ENCODE data around the gene PLXNA4. TPM values are rescaled to one million over a fixed set of nuclear protein-coding genes. Genes with fewer than 3 reads are reported as not detected.

The PLXNA4 gene
- total RNA-seq, 1 donor from 2014 or later: 0.21 TPM

DNA sequence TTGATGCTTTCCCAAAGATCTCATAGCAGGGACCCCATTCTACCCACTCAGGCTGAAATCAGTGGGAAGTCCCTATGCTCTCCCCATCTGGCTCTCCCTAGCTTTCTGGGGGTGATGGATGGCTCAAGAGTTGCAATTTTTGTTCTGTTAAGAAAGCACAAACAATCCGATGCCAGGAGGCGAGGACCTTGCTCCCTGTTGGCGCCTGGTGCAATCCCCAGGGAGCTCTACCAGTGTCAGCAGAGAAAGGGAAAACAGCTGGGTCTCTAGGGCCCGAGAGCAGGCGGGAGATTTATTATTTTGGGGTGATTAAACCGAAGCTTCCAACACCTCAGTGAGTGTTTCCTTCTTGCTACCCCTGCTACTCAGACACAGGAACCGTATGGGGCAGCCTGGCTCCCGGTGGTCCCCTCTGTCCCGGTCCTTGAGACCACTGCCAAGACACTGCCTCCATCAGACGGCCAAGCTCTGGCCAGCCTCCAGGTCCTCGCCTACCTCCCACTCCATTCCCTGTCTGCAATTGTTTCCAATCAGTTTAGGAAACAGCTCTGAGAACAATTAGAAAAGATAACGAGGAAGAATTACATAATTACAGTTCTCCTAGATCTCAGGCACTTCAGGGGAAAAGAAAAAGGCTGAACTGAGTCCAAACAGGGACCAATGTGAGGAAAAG is 147.9 kb downstream of the PLXNA4 start:
- Mint-ChIP-seq H3K27ac (no peak overlapping the region), H3K27me3 (ENCODE audit: low read depth) (no peaks in the 10 kb centered on the region), H3K4me1 (ENCODE audit: low read depth) (peaks cover 57% of the 10 kb centered on the region), H3K4me3 (ENCODE audit: low read depth) (no peak overlapping the region), H3K9me3 (no peaks in the 10 kb centered on the region), H3K36me3 (ENCODE audit: low read depth) (no peaks in the 10 kb centered on the region)
- no peak for DNase-seq (ENCODE audit: low spot score)
- intact Hi-C loops (cut with micrococcal nuclease): no loop called here

- H3K4me1 Mint-ChIP-seq (ENCODE audit: low read depth): peaks cover 32% of the 10 kb centered on the region
- peaks cover 5% of the 10 kb centered on the region for H3K36me3 Mint-ChIP-seq (ENCODE audit: low read depth)
- H3K9me3 Mint-ChIP-seq: peaks cover 5% of the 10 kb centered on the region
- intact Hi-C loops (cut with micrococcal nuclease): no loop called here
- no peak overlapping the region for H3K27ac Mint-ChIP-seq
- peaks cover 15% of the 10 kb centered on the region for H3K27me3 Mint-ChIP-seq (ENCODE audit: low read depth)
- H3K4me3 Mint-ChIP-seq (ENCODE audit: low read depth): no peak overlapping the region
- DNase-seq (ENCODE audit: low spot score): no peak
Measured at GRCh38 chr7:132425942-132426341, 150.3 kb downstream of the PLXNA4 start.

- Mint-ChIP-seq H3K27ac (no peak overlapping the region), H3K36me3 (ENCODE audit: low read depth) (peaks cover 8% of the 10 kb centered on the region), H3K27me3 (ENCODE audit: low read depth) (peaks cover 21% of the 10 kb centered on the region), H3K9me3 (peaks cover 11% of the 10 kb centered on the region), H3K4me3 (ENCODE audit: low read depth) (no peak overlapping the region), H3K4me1 (ENCODE audit: low read depth) (peaks cover 24% of the 10 kb centered on the region)
- intact Hi-C loops (cut with micrococcal nuclease): no loop called here
- DNase-seq (ENCODE audit: low spot score): no peak
Measured at GRCh38 chr7:132424821-132425724, 151.2 kb downstream of the PLXNA4 start.

- H3K9me3 Mint-ChIP-seq: peaks cover 13% of the 10 kb centered on the region
- H3K27me3 Mint-ChIP-seq (ENCODE audit: low read depth): peaks cover 22% of the 10 kb centered on the region
- no peak for DNase-seq (ENCODE audit: low spot score)
- peaks cover 8% of the 10 kb centered on the region for H3K36me3 Mint-ChIP-seq (ENCODE audit: low read depth)
- H3K27ac Mint-ChIP-seq: no peak overlapping the region
- H3K4me1 Mint-ChIP-seq (ENCODE audit: low read depth): peaks cover 17% of the 10 kb centered on the region
- no peak overlapping the region for H3K4me3 Mint-ChIP-seq (ENCODE audit: low read depth)
- intact Hi-C loops (cut with micrococcal nuclease): no loop called here
Measured at GRCh38 chr7:132424277-132424676, 152.0 kb downstream of the PLXNA4 start.

DNA sequence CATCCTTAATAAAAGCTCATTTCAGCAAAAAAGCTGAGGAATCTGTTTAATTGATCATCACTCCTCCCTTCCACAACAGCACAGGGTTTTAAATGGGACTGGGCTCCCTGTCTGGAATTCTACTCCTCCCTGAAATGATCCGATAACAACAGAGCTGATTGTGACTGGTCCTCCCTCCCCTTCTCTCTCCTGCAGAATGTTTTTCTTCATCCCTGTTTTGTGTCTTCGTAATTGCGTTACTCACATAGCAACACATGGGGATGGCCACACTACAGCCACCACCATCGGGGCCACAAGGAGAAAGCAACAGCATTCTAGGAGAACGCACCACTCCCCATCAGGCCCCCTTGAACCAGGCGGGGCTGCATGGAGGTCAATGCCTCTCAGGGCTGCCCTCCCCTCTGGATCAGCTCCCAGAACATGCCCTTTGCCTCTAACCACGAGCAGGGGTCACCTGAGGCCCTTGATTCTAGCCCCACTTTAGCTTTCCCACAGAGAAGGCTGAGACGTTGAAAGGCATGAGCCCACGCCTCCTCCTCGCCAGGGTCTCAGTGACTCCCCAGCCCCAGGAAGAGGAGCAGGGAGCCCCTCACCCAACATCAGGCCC is 152.6 kb downstream of the PLXNA4 start:
- no peak for DNase-seq (ENCODE audit: low spot score)
- no peak overlapping the region for H3K4me3 Mint-ChIP-seq (ENCODE audit: low read depth)
- intact Hi-C loops (cut with micrococcal nuclease): no loop called here
- peaks cover 13% of the 10 kb centered on the region for H3K9me3 Mint-ChIP-seq
- H3K27ac Mint-ChIP-seq: no peak overlapping the region
- peaks cover 16% of the 10 kb centered on the region for H3K4me1 Mint-ChIP-seq (ENCODE audit: low read depth)
- H3K27me3 Mint-ChIP-seq (ENCODE audit: low read depth): peaks cover 26% of the 10 kb centered on the region
- H3K36me3 Mint-ChIP-seq (ENCODE audit: low read depth): peaks cover 8% of the 10 kb centered on the region

GRCh38 chr7:132422502-132423111 is 153.7 kb downstream of the PLXNA4 start:
- no peak for DNase-seq (ENCODE audit: low spot score)
- H3K4me3 Mint-ChIP-seq (ENCODE audit: low read depth): no peak overlapping the region
- H3K27me3 Mint-ChIP-seq (ENCODE audit: low read depth): peaks cover 36% of the 10 kb centered on the region
- peaks cover 12% of the 10 kb centered on the region for H3K36me3 Mint-ChIP-seq (ENCODE audit: low read depth)
- peaks cover 15% of the 10 kb centered on the region for H3K4me1 Mint-ChIP-seq (ENCODE audit: low read depth)
- intact Hi-C loops (cut with micrococcal nuclease): no loop called here
- H3K27ac Mint-ChIP-seq: no peak overlapping the region
- H3K9me3 Mint-ChIP-seq: peaks cover 13% of the 10 kb centered on the region

DNA sequence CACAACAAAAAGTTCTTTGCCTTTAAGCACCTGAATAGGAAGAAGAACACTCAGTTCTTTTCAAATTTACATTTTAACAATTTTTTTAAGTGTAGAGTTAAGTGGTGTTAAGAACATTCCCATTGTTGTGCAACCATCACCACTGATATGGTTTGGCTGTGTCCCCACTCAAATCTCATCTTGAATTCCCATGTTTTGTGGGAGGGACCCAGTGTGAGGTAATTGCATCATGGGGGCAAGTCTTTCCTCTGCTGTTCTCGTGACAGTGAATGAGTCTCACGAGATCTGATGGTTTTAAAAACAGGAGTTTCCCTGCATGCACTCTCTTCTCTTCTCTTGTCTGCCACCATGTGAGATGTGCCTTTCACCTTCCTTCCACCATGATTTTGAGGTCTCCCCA is 155.7 kb downstream of the PLXNA4 start:
- no peak overlapping the region for H3K4me3 Mint-ChIP-seq (ENCODE audit: low read depth)
- peaks cover 44% of the 10 kb centered on the region for H3K27me3 Mint-ChIP-seq (ENCODE audit: low read depth)
- H3K27ac Mint-ChIP-seq: no peak overlapping the region
- H3K36me3 Mint-ChIP-seq (ENCODE audit: low read depth): peaks cover 12% of the 10 kb centered on the region
- intact Hi-C loops (cut with micrococcal nuclease): no loop called here
- peaks cover 7% of the 10 kb centered on the region for H3K4me1 Mint-ChIP-seq (ENCODE audit: low read depth)
- no peak for DNase-seq (ENCODE audit: low spot score)
- H3K9me3 Mint-ChIP-seq: peaks cover 13% of the 10 kb centered on the region

DNA sequence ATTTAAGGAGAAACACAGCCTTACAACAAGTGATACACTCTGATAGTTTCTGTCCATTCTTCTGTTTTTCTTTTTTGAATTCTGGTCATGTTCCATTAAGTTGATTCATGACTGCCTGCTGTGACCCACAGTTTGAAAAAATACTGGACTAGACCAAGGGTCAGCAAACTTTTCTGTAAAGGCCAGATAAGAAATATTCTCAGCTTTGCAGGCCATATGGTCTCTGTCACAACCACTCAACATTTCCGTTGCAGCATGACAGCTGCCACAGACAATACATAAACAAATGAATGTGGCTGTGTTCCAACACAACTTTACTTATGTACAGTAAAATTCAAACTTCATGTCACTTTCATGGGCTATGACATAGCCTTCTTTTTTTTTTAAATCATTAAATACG is 156.7 kb downstream of the PLXNA4 start:
- peaks cover 13% of the 10 kb centered on the region for H3K9me3 Mint-ChIP-seq
- H3K4me1 Mint-ChIP-seq (ENCODE audit: low read depth): peaks cover 5% of the 10 kb centered on the region
- no peak for DNase-seq (ENCODE audit: low spot score)
- intact Hi-C loops (cut with micrococcal nuclease): no loop called here
- H3K4me3 Mint-ChIP-seq (ENCODE audit: low read depth): no peak overlapping the region
- H3K27me3 Mint-ChIP-seq (ENCODE audit: low read depth): peaks cover 44% of the 10 kb centered on the region
- H3K27ac Mint-ChIP-seq: no peak overlapping the region
- peaks cover 12% of the 10 kb centered on the region for H3K36me3 Mint-ChIP-seq (ENCODE audit: low read depth)

- H3K27me3 Mint-ChIP-seq (ENCODE audit: low read depth): peaks cover 44% of the 10 kb centered on the region
- no peak overlapping the region for H3K4me3 Mint-ChIP-seq (ENCODE audit: low read depth)
- H3K4me1 Mint-ChIP-seq (ENCODE audit: low read depth): peaks cover 5% of the 10 kb centered on the region
- peaks cover 13% of the 10 kb centered on the region for H3K9me3 Mint-ChIP-seq
- peaks cover 12% of the 10 kb centered on the region for H3K36me3 Mint-ChIP-seq (ENCODE audit: low read depth)
- intact Hi-C loops (cut with micrococcal nuclease): no loop called here
- no peak for DNase-seq (ENCODE audit: low spot score)
- H3K27ac Mint-ChIP-seq: no peak overlapping the region
Measured at GRCh38 chr7:132418840-132419239, 157.4 kb downstream of the PLXNA4 start.

GRCh38 chr7:132417103-132417906 is 159.0 kb downstream of the PLXNA4 start:
- intact Hi-C loops (cut with micrococcal nuclease): no loop called here
- Mint-ChIP-seq H3K4me1 (ENCODE audit: low read depth) (peaks cover 5% of the 10 kb centered on the region), H3K27me3 (ENCODE audit: low read depth) (peaks cover 41% of the 10 kb centered on the region), H3K4me3 (ENCODE audit: low read depth) (no peak overlapping the region), H3K9me3 (peaks cover 13% of the 10 kb centered on the region), H3K27ac (no peak overlapping the region), H3K36me3 (ENCODE audit: low read depth) (peaks cover 12% of the 10 kb centered on the region)
- no peak for DNase-seq (ENCODE audit: low spot score)

- intact Hi-C loops (cut with micrococcal nuclease): no loop called here
- peaks cover 11% of the 10 kb centered on the region for H3K36me3 Mint-ChIP-seq (ENCODE audit: low read depth)
- DNase-seq (ENCODE audit: low spot score): no peak
- H3K4me3 Mint-ChIP-seq (ENCODE audit: low read depth): no peak overlapping the region
- peaks cover 7% of the 10 kb centered on the region for H3K4me1 Mint-ChIP-seq (ENCODE audit: low read depth)
- H3K27me3 Mint-ChIP-seq (ENCODE audit: low read depth): peaks cover 40% of the 10 kb centered on the region
- no peak overlapping the region for H3K27ac Mint-ChIP-seq
- H3K9me3 Mint-ChIP-seq: peaks cover 12% of the 10 kb centered on the region
Measured at GRCh38 chr7:132416395-132416794, 159.9 kb downstream of the PLXNA4 start.

- Mint-ChIP-seq H3K36me3 (ENCODE audit: low read depth) (peaks cover 3% of the 10 kb centered on the region), H3K4me1 (ENCODE audit: low read depth) (peaks cover 7% of the 10 kb centered on the region), H3K9me3 (peaks cover 3% of the 10 kb centered on the region), H3K4me3 (ENCODE audit: low read depth) (no peak overlapping the region), H3K27ac (no peak overlapping the region), H3K27me3 (ENCODE audit: low read depth) (peaks cover 36% of the 10 kb centered on the region)
- DNase-seq (ENCODE audit: low spot score): no peak
- intact Hi-C loops (cut with micrococcal nuclease): no loop called here
Measured at GRCh38 chr7:132415259-132415658, 161.0 kb downstream of the PLXNA4 start.

Data from activated T-helper 2 cell treated with anti-CD3 and anti-CD28 coated beads, Interferon-gamma antibody, Interleukin-2, Interleukin-4, amounts not matched to agents 10 μg/mL and 5 μg/mL and 100 μg/mL, durations not matched to agents 14 hours and 24 hours and 36 hours (primary cell).